ENCODE results near the gene CFAP157.
"Not testable (repeated sequence)": the region's sequence is repeated elsewhere in the genome, so short reads cannot be mapped to it uniquely, and the experiment has no call there.

CFAP157 gene

GRCh38 chr9:127735530-127736185, 28.9 kb downstream of the CFAP157 start:
- no peak for DNase-seq (ENCODE audit: low spot score)

DNA sequence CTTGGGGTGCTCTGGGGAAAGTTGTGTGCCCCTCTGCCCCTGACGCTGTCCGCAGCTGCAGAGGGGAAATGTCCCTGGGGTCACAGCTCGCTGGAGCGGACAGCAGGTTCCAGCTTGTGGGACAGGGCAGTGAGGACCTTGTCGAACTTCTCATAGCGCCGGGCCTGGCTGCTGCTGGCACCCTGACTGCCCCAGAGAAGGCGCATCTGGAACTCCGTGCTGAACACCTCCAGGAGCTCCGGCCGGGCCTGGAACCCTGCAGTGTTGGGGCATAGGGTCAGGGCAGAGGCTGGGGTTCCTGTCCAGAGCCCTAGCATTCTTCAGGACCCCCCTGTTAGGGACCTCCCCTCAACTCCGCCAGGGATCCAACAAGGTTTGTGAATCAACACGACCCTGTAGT, 31.9 kb downstream of the CFAP157 start:
- DNase-seq (ENCODE audit: low spot score): no peak

GRCh38 chr9:127739614-127740330, 33.0 kb downstream of the CFAP157 start:
- DNase-seq (ENCODE audit: low spot score): no peak

- peak; percentile 72 for DNase-seq (ENCODE audit: low spot score)
Measured at GRCh38 chr9:127741831-127742434, 35.1 kb downstream of the CFAP157 start.

DNA sequence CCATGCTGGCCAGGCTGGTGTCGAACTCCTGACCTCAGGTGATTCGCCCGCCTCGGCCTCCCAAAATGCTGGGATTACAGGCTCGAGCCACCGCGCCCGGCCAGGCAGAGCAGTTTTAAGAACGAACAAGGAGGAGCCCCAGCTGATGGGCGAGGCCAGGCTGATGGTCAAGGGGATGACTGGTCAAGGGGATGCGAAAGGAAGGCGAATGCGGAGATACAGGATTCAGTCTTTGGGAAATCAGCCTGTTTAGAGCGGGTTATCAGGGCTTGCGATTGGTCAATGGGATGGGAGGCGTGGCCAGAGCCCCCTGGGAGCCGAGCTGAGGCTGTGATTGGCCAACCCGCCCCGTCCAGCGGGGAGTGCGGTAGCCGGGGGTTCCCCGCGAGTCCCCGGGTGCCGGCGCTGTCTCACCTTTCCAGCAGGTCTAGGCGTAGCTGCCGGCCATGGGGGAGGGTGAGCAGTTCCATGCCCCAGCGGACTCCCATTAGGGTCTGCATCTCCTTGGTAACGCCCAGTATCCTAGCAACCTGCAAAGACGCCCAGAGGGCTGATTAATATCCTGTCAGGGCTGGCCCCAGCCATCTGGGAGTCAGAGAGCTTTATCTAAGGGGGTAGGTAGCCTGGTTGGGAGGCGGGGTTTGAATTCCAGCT, 35.8 kb downstream of the CFAP157 start:
- DNase-seq (ENCODE audit: low spot score): no peak

- no peak for DNase-seq (ENCODE audit: low spot score)
Measured at GRCh38 chr9:127744398-127745110, 37.8 kb downstream of the CFAP157 start.

DNA sequence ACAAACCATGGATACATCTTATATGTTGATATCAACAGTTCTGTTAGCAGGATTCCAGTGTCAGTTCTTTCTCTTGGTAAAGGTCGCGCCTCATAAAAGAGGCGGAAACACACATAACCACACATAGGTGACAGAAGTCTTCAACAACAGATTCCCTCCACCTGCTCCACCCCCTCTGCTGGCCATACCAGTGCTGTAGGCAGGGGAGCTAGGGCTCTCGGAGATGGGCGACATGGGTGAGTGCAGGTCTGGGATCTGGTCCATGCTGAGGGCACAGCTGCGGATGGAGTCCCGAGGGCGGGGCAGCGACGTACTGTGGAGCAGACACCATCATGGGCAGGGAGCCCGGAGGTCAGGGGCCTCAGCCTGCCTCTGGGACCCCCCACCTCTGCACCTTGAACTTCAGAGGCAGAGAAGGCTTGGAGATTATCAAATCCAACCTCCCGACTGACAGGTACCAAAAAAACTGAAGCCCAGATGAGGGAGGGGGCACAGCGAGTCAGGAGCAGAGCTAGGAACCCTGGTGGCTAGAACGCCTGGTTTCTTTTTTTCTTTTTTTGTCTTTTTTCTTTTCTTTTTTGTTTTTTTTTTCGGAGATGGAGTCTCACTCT, 40.3 kb downstream of the CFAP157 start:
- DNase-seq (ENCODE audit: low spot score): no peak

DNA sequence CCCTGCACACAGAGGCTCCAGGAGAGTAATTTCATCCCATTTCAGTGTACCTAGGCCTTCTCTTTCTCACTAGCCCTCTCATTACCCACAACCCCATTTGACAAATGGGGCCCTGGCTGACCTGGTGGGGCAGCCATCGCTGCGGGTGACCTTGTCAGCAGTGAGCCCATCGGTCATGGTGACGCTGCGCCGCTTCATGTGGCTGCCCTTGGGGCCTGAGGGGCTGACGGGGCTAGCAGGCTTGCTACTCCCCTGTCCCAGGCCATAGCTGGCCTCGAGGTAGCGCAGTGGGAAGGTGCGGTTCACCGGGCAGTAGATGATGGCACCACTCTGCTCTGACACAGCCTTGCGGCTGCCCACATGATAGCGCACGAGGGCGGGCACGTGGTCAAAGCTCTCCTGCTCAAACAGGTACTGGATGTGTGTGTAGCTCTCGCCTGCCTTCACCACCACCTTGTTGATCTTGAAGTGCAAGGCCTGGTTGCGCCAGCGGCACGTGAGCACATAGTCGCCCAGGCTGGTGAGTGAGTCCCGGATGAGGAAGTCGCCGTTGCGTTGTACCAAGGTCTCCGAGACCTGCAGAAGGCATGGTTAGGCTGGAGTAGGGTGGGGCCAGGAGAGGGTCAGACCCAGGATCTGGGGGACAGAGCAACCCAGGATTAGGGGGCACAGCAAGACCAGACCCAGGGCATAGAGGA, 42.5 kb downstream of the CFAP157 start:
- no peak for DNase-seq (ENCODE audit: low spot score)

DNA sequence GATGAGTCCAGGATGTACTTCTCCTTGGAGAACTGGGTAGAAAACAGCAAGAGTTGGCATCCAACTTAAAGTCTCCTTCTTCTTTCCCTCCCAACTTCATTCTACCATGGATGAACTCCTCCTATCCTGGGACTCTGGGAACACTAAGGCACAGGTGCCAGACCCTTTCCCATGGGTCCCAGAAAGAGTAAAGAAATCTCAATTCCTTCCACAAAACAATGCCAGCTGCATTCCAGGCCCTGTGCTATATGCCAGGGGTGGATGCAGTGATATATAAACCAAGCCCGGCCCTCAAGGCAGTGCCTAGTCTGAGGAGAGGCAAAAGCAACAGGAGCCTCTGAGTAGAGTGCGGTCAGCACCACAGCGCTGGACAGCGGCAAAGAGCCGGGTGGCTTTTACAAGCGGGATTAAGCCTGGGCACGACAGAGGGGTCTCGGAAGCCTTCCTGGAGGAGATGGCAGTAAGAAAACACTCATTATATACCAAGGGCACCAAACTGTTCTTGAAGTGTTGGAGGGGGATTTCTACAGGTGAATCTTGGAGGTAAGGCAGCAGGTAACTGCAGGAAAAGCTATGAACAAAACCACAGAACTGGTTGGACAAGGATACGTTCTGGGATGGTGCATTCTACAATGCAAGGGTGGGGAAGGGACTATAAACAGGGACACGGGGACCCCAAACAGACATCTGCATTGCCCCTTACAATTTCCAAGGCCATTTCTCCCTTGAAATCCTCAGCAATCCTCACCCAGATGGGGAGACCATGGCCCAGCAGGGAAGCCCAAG, 44.7 kb downstream of the CFAP157 start:
- DNase-seq (ENCODE audit: low spot score): no peak

DNA sequence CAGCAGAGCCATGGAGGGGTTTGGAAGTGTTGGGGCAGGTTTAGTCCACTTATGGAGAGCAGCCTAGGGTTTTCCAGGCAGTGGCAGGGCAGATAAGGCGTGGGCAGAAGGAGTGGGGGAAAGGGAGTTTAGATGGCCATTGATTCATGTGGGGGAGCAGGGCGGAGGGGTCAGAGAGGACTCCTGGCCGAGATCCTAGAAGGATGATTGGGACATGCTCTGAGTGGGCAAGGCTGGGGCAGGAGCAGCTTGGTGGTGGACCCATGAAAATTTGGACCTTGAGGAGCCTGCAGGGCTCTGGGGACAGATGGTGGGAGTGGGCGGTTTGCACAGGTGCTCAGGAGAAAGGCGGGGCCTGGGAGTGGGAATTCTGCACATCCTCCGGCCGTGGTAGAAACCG, 46.4 kb downstream of the CFAP157 start:
- no peak for DNase-seq (ENCODE audit: low spot score)

DNA sequence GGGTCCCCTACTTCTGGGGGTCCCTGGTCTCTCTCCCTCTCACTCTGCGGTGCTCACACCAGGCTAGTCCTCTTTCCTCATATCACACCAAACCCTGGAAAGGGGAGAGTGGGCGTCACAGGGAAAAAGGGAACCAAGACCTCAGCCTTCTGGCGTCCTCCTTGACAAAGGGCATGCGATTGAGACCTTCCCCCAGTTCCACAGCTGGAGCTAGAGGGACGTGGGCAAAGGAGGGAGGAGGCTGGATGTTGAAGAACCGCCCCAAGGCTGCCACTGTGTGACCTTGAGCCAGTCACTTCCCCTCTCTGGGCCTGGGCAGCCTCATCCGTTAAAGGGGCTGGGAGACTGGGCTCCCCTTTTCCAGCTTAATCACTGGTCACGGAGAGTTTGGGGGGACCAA, 46.8 kb downstream of the CFAP157 start:
- DNase-seq (ENCODE audit: low spot score): no peak

- DNase-seq (ENCODE audit: low spot score): no peak
Measured at GRCh38 chr9:127754099-127755060, 47.6 kb downstream of the CFAP157 start.

GRCh38 chr9:127755061-127756060, 48.6 kb downstream of the CFAP157 start:
- DNase-seq (ENCODE audit: low spot score): no peak

GRCh38 chr9:127756233-127756632, 49.4 kb downstream of the CFAP157 start:
- DNase-seq (ENCODE audit: low spot score): no peak

- not testable (repeated sequence) for DNase-seq (ENCODE audit: low spot score)
Measured at GRCh38 chr9:127756776-127757175, 50.0 kb downstream of the CFAP157 start.

GRCh38 chr9:127758843-127759242, 52.1 kb downstream of the CFAP157 start:
- DNase-seq (ENCODE audit: low spot score): no peak

- no peak for DNase-seq (ENCODE audit: low spot score)
Measured at GRCh38 chr9:127761061-127761460, 54.3 kb downstream of the CFAP157 start.

DNA sequence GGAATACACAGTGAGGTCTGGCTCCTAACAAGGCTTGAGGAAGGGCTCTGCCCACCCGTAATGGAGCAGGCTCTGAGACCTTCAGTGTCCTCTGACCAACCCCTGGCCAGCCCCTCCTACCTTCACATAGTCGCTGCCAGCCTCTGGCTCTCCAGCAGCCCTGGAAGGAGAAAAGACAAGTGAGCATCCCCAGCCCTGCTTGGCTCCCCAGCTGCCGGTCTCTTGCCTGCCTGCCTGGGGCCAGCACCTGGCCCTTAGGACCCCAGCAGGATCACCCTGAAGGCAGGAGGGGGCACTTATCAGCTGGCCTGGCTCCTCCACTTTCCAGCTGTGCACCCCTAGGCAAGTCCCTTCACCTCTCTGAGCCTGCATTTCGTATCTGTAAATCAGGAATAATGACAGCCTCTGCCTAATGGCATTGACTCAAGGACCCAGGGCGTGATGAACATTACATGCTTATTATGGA, 54.7 kb downstream of the CFAP157 start:
- DNase-seq (ENCODE audit: low spot score): no peak

Measured in putamen (tissue), 1 donor.